Measurements from ENCODE around the gene COL4A1.

DNA sequence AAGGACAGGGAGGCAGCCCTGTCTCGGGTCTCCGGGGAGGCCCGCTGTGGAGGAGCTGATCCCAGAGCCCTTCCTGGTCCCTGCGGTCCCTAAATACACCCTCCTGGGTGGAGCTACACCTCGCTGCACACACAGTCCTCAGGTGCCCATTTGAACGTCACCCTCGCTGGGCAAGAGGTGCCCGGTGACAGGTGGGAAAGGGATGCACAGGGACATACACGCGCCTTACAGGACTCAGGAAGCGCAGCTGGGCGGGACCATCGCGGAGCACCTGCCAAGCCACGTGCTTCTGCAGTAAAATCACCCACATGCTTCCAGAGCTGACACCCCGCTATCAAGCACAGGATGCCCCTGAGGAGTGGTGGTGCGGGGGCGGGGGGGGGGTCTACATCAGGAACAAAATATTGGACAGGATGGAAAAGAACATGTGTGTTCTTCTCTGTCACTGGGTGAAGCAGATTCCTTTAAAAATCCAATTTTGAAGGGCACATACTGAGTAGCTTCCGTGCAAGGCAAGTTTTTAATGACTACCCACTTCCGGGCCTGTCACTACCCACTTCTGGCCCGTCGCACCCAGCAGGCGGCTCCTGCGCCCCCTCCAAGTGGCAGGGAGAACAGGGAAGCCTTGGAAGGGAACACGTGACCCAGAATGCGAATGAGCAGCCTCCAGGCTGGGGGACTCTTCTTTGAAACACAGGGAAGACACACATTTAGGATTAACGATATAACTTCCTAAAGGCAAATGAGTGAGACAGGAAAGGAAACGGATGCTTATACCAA, 78.9 kb downstream of the COL4A1 start:
- TF ChIP-seq, protein P1, sequence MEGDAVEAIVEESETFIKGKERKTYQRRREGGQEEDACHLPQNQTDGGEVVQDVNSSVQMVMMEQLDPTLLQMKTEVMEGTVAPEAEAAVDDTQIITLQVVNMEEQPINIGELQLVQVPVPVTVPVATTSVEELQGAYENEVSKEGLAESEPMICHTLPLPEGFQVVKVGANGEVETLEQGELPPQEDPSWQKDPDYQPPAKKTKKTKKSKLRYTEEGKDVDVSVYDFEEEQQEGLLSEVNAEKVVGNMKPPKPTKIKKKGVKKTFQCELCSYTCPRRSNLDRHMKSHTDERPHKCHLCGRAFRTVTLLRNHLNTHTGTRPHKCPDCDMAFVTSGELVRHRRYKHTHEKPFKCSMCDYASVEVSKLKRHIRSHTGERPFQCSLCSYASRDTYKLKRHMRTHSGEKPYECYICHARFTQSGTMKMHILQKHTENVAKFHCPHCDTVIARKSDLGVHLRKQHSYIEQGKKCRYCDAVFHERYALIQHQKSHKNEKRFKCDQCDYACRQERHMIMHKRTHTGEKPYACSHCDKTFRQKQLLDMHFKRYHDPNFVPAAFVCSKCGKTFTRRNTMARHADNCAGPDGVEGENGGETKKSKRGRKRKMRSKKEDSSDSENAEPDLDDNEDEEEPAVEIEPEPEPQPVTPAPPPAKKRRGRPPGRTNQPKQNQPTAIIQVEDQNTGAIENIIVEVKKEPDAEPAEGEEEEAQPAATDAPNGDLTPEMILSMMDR (IDR thresholded peaks at IDR 0.05): no peak
- TF ChIP-seq EZH2 (IDR thresholded peaks at IDR 0.05) (no peak), EZH2phosphoT487 (IDR thresholded peaks at IDR 0.05) (no peak)

All from neural progenitor cell (in vitro differentiated cells).